Posterior vena cava (tissue), 2 donors: Measurements from ENCODE around the gene ITGA5. TPM values are rescaled to one million over a fixed set of nuclear protein-coding genes. Genes with fewer than 3 reads are reported as not detected.

ENCODE experiments used
- DNase-seq: peaks from one replicate; pipeline ENCODE4 v3.0.0-alpha.2; 2020; ENCODE audit warnings: low spot score
- intact Hi-C, 2 donors: fragments of 100-400 bp; cut with DNase I; formaldehyde crosslinking; loops; one replicate each; pipeline versions ENCODE4 v1.14.1 to v1.14.2; 2022 to 2023
- total RNA-seq, 2 donors: library from RNA; stranded (reverse); fragmentation: NEBNext Ultra II Directional; extraction: Animal tissue kit (Norgen Biotek cat#: 25700); gene quantifications; one replicate each; pipeline ENCODE4 v1.2.1, GENCODE V29; 2021
- donor health status: DM: yes; HTN: yes; CAD: no.
- donor health status: DM: yes; HTN: yes; CAD: no.

The ITGA5 gene
- total RNA-seq, 2 donors from 2014 or later = 833 to 1,151 TPM

DNA sequence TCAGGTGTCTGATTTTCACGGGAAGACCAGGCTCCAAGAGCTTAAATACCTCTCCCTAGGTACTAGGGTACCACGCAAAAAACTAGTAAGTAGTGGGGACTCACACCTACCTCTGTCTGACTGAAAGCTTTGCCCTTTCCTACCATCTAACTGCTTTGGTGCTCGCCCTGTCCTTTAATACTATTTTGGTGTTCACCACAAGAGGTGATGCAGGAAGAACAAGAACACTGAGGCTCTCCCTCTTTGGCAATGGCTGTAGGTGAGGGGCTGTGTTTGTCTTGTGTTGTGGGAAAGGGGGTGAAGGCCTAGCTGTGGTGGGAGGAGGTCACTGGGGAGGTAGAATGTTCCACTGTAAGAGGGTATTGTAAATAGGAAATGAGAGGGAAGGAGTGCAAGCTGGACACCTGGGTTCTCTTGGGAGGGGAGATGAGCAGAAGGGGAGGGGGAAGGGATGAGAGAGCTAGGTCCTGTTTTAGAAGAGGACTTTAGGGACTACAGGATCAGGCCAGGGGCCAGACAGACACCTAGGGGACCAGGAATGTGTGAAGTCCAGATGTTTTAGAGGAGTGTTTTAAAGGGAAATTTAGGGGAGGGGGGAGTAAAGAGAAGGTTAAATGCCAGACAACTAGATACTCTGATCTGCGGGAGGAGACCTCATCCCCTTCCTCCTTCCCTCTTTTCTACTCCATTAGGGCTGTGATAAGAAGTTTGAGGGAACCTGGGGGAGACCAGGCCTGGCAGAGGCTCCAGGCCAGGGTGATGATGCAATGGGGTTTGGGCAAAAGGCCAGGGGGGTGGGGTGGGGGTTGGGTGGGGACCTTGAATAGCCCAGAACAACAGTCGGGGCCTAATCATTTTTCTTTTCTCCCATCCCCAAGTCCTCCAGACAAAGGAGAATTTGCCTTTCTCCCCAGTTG, 2.1 kb downstream of the ITGA5 start:
- DNase-seq = peak; percentile 40

DNA sequence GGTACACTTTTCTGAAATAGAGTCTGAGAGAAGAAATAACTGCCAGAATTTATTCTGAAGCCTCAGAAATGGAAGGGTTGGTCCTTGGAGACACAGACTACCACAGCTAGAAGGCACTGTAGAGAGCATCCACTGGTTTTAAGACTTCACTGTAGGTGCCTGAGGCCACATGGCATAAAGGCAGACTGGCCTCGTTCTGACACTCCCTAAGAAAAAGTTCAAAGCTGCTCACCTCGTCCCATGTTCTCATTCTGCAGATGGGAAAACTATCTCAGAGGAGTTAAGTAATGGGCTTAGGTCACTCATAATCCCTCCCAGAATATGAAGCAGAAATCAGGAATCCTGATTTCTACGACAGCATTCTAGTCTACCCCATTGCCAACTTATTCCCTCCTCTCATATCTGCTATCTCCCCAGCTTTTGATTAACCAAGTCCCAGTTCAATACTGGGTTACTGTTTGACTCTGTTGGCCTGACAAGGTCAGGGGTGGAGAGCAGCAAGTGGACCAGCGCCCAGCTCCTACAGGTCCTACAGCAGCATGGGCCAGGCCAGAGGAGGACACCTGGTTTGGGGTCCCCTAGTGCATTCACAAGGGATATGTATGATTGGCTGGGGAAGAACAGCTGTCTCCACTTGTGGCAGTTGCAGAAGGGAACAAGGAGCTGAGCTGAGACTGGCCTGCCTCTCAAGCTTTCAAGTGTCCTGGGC, 3.7 kb downstream of the ITGA5 start:
- intact Hi-C loops = no loop called here
- DNase-seq = peak; percentile 66

More for the DNA sequence above, 2.1 kb downstream of the ITGA5 start:
- intact Hi-C loops = loop anchor here in 1 of 2 donors (2.0 kb wide), 1 partner anchor 16 kb away; no protein-coding TSS in a partner anchor

DNA sequence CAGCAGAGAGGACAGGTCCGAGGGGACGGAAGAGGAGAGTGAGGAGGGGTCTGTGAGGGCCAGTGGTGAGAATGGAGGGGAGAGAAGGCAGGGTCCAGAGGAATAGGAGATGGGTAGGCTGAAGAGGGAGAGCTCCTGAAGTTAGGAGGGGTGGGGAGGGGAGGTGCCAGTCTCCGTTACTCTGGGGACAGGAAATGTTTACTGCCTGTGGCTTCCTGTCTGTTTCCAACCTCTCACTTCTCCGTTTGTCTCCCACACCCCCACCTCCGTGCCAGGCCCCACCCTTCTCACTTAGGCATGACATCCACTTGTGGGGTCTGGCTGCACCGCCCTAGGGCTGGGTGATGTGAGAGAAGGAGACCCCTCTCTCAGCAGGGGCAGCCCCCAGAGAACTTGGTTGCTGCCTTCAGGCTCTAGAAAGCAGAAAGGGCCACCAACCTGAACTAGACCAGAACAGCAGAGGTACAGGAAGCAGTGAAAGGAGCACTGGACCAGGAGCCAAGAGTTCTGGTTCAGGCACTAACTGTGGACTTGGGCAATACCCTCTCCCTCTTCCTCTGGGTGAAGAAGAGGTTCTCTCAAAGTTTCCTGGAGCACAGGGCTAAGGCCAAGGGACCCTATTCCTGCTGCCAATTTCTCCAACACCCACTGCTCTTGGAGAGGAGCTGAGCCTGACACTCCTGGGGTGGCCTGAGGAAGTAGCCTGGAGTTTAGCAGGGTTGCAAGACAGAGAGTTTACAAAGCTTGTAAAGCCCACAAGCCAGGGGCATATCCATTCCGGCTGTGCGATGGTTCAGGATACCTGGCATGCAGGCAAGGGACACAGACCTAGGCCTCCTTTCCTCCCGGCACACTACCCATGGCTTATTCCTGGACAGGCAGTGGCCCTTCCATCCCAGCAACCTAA, 5.5 kb downstream of the ITGA5 start:
- peak; percentile 88 for DNase-seq
- intact Hi-C loops = no loop called here

DNA sequence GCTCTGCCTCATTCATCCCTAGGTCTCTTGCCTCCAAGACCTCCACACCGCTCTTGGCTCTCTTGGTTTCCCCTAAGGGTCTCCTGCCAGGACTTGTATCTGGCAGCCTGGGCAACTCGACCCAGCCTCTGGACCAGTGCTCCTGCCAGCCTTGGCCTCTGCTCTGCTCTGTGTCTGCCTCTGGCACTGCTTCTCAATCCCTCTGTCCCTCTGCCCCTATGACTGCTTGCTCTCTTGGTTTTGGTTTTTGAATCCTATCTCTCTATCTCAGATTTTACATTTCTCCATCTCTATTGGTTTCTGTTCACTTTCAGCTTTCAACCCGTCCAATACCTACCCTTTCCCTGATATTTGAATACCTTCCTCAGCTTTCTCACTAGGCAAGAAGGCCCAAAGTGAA, 6.3 kb downstream of the ITGA5 start:
- DNase-seq = peak; percentile 51
- intact Hi-C loops = no loop called here

DNA sequence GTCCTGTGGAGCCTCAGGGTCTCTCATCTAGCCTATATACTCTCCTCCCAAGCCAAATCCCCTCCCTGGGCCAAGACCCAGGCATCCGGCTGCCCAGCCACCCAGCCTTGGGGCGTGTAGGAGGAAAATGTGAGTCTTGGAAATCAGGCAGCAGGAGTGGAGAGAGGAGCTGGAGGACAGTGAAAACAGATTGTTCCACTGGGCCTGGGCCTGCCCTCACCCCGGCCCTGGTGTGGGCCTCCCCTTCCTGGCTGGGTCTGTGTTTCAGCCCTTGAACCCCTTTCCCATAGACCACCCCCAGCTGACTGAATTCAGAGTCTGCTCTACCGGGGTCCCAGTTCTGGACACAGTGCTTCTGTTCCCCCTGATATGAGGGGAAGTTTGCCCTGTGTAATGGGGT, 6.7 kb downstream of the ITGA5 start:
- intact Hi-C loops = no loop called here
- DNase-seq = peak; percentile 76

DNA sequence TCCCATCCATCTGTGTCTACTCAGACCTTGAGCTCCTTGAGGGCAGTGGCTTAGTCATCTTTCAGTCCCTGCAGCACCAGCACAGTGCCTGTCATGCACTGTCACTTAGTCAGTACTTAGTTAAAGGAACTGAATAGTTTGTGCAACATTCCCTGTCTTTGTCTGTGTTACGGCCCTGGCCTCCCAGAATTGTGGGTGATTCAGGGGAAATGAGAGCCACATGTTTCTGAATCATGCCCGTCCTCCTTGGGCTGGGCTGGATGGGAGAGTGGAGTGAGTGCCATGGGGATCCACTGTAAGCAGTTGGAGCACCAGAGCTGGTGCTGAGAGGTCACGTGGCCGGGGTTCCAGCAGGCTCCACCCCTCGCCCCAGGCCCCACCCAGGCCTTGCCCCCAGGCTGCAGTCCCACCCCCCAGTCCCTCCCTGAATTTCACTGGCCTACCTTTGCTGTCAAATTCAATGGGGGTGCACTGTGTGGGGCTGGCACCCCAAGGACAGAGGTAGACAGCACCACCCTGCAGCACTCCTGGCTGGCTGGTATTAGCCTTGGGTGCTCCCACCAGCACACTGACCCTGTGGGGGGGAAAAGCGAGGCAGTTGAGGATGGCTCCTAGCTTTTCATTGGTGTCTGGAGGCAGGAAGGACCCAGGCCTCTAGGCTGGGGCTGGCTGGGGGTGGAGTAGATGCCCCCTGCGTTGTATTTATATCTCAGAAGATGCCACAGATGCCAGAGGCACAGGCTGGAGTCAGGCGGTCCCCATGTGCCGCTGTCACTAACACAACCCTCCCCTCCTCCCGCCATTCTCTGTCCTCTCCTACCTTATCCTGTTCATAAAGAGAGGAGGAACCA, 7.5 kb downstream of the ITGA5 start:
- peak; percentile 94 for DNase-seq
- intact Hi-C loops = no loop called here

DNA sequence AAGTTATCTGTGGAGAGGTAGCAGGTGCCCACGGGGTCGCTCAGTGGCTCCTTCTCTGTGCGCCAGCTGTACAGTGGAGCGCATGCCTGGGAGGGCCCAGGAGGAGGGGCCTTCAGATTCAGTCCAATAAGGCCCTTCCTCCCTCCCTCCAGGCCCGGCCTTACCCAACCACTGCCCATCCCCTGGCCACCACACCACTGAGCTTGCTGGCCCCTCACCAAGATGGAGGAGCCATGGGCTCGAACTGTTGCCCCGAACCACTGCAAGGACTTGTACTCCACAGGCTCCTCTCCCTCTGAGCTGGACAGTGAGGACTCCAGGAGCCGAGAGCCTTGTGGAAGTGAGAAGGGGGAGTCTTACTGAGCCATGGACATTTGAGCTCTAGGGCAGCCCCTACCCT, 9.8 kb downstream of the ITGA5 start:
- DNase-seq = no peak
- intact Hi-C loops = no loop called here

DNA sequence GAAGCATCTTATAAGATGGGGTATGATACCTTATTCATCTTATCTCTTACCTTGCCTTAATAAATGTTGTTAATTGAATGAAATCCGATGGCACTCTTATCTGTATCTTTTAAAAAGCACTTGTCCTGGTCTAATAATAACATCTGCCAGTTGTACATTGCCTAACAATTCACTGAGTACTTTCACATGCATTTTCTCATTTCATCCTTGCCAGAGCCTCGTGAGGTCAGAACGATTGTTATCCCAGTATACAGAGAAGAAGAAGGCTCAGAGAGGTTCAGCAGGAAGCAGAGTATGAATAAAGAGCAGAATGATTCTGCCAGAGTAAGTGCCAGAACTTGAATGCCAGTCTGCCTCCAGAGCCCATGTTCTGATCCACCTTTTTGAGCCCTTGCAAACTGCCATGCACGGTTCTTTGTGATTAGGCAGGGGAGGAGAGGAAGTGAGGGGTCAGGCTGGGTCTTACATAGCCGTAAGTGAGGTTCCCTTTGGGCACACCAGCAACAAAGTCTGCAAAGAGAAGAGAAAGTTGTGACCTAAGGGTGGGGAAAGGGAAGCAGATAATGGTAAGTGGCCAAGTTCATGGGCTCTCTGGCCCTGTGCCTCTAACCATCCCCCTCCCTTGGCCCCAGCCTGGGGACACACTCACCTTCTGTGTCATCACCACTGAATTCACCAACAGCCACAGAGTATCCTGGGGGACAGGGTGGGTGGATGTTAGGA, 11.7 kb downstream of the ITGA5 start:
- intact Hi-C loops = no loop called here
- no peak for DNase-seq

DNA sequence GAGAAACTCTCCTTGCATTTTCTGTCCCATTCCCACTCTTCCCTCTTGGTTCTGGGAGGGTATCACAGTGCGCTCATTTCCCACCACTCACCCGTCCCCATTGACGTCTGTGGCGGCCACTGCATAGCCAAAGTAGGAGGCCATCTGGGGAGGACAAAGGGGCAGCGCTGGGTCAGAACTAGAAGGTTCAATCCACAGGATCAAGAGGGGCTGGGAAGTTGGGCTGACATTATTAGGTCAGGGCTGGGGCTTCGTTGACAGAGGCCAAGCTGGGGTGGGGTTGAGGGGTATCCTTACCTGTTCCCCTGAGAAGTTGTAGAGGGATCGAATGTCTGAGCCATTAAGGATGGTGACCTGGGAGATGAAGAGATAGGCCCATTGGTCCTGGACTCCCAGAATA, 13.5 kb downstream of the ITGA5 start:
- intact Hi-C loops = no loop called here
- no peak for DNase-seq

DNA sequence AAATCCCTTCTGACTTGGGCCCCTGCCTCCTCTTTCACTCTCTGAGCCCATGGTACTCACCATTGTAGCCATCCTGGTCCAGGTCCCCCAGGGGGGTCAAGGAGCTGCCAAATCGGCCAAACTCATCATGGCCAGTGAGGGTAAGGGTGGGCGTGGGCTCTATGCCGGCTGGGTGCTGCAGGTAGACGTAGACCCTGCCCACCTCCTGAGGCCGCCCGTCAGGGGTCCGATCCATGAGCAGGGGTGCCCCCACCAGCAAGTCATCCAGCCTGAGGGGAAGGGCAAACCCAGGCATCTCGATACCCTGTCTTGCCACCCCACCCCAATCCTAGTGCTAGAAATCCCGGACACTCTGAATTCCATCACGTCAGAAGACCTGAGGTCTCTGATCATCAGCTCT, 14.0 kb downstream of the ITGA5 start:
- DNase-seq = no peak
- intact Hi-C loops = no loop called here

DNA sequence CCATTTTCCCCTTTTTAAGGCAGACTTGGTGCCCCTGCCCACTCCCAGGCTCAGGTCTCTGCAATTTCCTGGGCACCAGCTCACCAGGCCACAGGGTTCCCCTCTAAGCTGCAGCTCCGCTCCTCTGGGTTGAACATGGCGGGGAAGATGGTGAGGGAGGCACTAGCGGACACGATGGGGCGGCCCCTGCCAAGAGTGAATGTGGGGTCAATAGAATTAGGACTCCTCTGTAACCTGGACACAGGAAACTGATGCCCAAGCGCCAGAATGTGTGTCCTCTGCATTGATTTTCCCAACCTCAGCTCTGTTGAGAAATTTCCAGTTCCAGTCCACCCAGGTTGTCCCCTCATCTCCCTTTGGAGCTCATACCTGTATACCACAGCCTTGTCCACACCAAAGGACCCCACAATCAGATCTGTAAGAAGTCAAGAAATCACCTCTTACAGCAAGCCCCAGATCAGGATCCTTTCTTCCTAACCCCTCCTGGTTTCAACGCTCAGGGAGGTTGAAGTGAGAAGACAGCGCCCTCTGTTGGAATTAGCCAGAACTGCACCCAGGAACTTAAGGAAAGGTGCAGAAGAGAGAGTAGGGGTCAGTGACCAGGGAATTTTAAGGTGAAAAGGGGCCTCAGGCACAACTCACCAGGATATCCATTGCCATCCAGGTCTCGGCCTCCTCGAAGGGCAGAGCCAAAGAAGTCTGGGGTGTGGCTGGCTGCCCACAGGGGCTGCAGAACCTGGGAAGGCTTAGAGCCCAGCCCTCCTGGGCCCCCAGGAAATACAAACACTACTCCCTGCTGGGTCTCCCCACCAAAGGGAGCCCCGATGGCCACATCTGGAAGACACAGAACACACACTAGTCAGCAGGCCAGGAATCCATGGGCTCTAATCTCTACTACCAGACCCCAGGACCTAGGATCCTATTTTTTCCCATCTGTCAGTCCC, 14.7 kb downstream of the ITGA5 start:
- no peak for DNase-seq
- intact Hi-C loops = loop anchor here in 1 of 2 donors (5.0 kb wide), 1 partner anchor 33 kb away; no protein-coding TSS in a partner anchor

DNA sequence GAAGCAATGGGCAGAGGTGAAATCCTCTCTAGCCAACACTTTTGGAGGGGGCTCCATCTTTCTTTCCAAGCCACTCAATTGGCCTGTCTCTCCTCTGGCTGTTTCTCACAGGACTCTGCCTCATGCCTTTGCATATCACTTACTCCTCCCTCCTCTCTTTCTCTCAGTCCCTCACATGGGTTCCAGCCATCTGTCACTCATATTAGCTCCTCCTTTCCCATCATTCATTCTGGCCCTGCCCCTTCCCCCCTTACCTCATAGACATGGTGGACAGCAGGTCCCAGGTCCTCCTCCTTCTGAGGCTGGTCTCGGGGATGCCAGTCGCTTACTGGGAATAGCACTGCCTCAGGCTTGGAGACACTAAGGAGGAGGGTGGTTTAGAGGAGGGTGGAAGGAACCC, 17.9 kb downstream of the ITGA5 start:
- no peak for DNase-seq
- intact Hi-C loops = loop anchor here in 1 of 2 donors (5.0 kb wide), 1 partner anchor 36 kb away; no protein-coding TSS in a partner anchor

DNA sequence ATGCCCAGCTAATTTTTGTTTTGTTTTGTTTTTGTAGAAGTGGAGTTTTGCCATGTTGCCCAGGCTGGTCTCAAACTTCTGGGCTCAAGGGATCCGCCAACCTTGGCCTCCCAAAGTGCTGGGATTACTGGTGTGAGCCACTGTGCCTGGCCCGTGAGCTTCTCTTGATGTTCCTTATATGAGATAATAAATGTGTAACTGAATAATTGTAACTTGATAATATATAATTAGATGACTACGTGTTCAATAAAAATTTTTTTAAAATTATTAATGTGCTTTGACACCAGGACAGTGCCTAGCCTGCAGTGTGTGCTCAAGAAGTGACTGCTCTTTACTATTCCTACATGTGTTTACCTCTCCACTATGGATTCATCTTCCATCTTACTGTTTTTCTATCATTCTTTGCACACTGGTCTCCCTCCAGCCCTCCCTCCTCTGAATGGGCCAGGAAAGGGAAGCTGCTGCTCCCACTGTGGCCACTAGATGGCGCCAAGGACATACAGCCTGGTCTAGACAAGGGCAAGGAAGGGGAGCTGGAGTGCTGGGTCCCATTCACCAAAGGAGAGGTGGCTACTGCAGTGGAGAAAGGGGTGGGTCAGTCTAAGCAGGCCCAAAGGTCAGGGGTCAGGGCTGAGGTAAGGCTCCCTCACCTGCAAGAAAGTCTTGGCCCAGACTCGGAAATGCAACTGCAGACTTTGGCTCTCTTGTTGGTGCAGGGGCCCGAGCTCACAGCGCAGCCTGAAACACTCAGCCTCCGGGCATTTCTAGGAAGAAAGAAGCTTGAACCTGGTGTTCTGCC, 19.9 kb downstream of the ITGA5 start:
- intact Hi-C loops = loop anchor here in 1 of 2 donors (5.0 kb wide), 1 partner anchor 38 kb away; no protein-coding TSS in a partner anchor
- DNase-seq = peak; percentile 95

DNA sequence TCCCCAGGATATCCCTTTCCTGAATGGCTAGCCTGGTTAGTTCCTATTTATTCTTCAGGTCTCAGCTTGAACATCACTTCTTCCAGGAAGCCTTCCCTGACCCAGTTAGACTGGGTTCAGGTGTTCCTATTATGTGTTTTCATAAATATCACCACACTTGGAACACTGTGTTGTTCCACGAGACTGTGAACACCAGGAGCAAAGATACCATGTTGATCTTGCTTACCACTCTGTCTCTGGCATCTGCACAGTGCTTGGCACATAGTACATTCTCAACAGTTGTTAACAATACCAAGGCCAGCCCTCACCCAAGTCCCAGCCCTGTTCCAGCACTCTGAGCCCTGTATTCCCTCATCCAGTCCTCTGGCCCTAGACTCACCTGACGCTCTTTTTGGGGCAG, 20.8 kb downstream of the ITGA5 start:
- DNase-seq = no peak
- intact Hi-C loops = loop anchor here in 1 of 2 donors (5.0 kb wide), 1 partner anchor 39 kb away; no protein-coding TSS in a partner anchor

DNA sequence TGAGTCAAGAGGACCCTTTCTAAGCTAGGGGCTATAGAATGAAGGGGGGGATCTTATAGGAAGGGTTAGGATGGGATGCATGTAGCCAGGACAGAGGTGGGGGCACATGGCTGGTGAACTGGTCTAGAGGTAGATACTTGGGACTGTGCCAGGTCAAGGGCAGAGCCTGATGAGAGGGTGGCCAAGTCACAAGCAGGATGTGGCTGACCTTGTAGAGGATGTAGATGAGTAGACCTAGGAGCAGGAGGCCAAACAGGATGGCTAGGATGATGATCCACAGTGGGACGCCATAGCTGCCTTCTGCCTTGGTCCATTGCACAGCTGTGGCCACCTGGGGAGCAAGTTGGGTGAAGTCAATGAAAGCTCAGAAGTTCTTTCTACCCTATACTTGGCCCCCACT, 21.9 kb downstream of the ITGA5 start:
- no peak for DNase-seq
- intact Hi-C loops = loop anchor here in 1 of 2 donors (5.0 kb wide), 1 partner anchor 40 kb away; no protein-coding TSS in a partner anchor

DNA sequence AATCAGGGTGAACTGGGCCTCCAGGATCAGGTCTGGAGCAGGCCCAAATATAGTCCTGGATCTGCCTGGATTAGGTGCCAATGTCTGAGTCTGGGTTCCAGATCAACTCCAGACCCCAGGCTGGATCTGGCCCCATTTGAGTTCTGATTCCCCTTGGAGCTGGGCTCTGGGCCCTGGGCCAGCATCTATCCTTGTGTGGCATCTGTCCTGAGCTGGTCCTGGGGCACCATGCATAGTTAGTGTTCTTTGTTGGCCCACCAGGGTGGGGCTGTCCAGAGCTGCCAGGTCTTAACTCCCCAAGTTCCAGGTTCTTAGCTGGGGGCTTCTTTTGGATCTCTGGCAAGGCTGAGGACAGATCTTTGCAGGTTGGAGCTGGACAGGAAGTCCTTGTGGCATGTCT, 23.5 kb downstream of the ITGA5 start:
- intact Hi-C loops = loop anchor here in 1 of 2 donors (5.0 kb wide), 1 partner anchor 42 kb away; no protein-coding TSS in a partner anchor

More for the DNA sequence above, 23.5 kb downstream of the ITGA5 start:
- DNase-seq = no peak
